ENCODE results near the gene ANGEL2. TPM values are rescaled to one million over a fixed set of nuclear protein-coding genes. Genes with fewer than 3 reads are reported as not detected.
"Not testable (repeated sequence)": the region's sequence is repeated elsewhere in the genome, so short reads cannot be mapped to it uniquely, and the experiment has no call there.

The ANGEL2 gene
- total RNA-seq, 1 donor from 2014 or later = 14.8 TPM

- TF ChIP-seq CTCF (conservative IDR thresholded peaks at IDR 0.05; ENCODE audit: low read depth, low read length) = no peak
- H3K4me3 ChIP-seq (ENCODE audit: low read depth, low read length) = no peak overlapping the region
- no peak for DNase-seq (ENCODE audit: low read depth)
These were observed 33.6 kb upstream of the ANGEL2 start for GRCh38 chr1:213049232-213049631.

GRCh38 chr1:213045321-213046226 is 29.9 kb upstream of the ANGEL2 start:
- not testable (repeated sequence) for DNase-seq (ENCODE audit: low read depth); H3K4me3 ChIP-seq (ENCODE audit: low read depth, low read length)

GRCh38 chr1:213041443-213041842 is 25.8 kb upstream of the ANGEL2 start:
- H3K4me3 ChIP-seq (ENCODE audit: low read depth, low read length) = no peak overlapping the region
- TF ChIP-seq CTCF (conservative IDR thresholded peaks at IDR 0.05; ENCODE audit: low read depth, low read length) = no peak
- DNase-seq (ENCODE audit: low read depth) = no peak

GRCh38 chr1:213035573-213035972 is 19.9 kb upstream of the ANGEL2 start:
- no peak overlapping the region for H3K4me3 ChIP-seq (ENCODE audit: low read depth, low read length)
- no peak for TF ChIP-seq CTCF (conservative IDR thresholded peaks at IDR 0.05; ENCODE audit: low read depth, low read length)
- DNase-seq (ENCODE audit: low read depth) = no peak

GRCh38 chr1:213034713-213035112 is 19.0 kb upstream of the ANGEL2 start:
- DNase-seq (ENCODE audit: low read depth) = no peak
- H3K4me3 ChIP-seq (ENCODE audit: low read depth, low read length) = no peak overlapping the region
- TF ChIP-seq CTCF (conservative IDR thresholded peaks at IDR 0.05; ENCODE audit: low read depth, low read length) = no peak

GRCh38 chr1:213032651-213033050 is 17.0 kb upstream of the ANGEL2 start:
- no peak for TF ChIP-seq CTCF (conservative IDR thresholded peaks at IDR 0.05; ENCODE audit: low read depth, low read length)
- no peak overlapping the region for H3K4me3 ChIP-seq (ENCODE audit: low read depth, low read length)
- DNase-seq (ENCODE audit: low read depth) = no peak

GRCh38 chr1:213027024-213027423 is 11.4 kb upstream of the ANGEL2 start:
- DNase-seq (ENCODE audit: low read depth); H3K4me3 ChIP-seq (ENCODE audit: low read depth, low read length): not testable (repeated sequence)

- no peak overlapping the region for H3K4me3 ChIP-seq (ENCODE audit: low read depth, low read length)
- TF ChIP-seq CTCF (conservative IDR thresholded peaks at IDR 0.05; ENCODE audit: low read depth, low read length) = no peak
- DNase-seq (ENCODE audit: low read depth) = no peak
These were observed 4.3 kb upstream of the ANGEL2 start for GRCh38 chr1:213020016-213020415.
